Fibroblast of mammary gland (primary cell): ENCODE results near the gene MSL3B.
A peak's percentile ranks its signal among the peaks of the same experiment; 100 is the strongest.

ENCODE experiments used
- DNase-seq: peaks from one replicate; pipeline ENCODE4 v3.0.0-alpha.2; 2010; ENCODE audit warnings: low read depth
- H3K4me3 ChIP-seq: 2 replicates; pipeline ENCODE4 v1.5.1; 2011; ENCODE audit warnings: low read depth, mild to moderate bottlenecking, low read length, moderate library complexity; ENCODE audit not compliant: control insufficient read depth
- TF ChIP-seq, protein P1 (sequence below): conservative IDR thresholded peaks from 2 replicates; pipeline ENCODE4 v1.5.1; 2011; ENCODE audit warnings: low read depth, low read length, inconsistent platforms; ENCODE audit not compliant: control insufficient read depth, insufficient read depth

Gene MSL3B

DNA sequence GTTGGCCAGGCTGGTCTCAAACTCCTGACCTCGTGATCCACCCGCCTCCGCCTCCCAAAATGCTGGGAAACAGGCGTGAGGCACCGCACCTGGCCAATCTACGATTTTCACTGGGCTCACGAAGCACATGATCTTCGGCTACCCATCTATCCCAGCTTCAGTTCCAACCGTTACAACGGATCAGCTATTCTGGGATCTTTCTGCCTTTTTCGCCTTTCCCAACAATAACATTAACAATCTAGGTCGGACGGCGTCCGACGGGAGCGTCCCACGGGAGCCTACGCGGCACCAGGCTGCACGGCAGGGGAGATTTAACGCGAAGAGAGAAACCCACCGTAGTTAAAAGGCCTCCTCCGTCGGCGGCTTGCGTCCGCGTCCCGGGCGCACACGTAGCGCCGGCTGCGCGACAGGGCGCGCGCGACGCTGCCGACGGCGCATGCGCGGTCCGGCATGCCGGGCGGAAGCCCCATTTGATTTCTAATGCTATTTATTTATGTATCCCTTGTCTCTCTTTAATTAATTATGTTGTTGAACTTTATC lies at the start of gene MSL3B:
Gene MSL3B (minus strand): TSS at position 394 of the 540 bp plus-strand sequence.
- DNase-seq, result peak; percentile 50
- TF ChIP-seq, protein P1, sequence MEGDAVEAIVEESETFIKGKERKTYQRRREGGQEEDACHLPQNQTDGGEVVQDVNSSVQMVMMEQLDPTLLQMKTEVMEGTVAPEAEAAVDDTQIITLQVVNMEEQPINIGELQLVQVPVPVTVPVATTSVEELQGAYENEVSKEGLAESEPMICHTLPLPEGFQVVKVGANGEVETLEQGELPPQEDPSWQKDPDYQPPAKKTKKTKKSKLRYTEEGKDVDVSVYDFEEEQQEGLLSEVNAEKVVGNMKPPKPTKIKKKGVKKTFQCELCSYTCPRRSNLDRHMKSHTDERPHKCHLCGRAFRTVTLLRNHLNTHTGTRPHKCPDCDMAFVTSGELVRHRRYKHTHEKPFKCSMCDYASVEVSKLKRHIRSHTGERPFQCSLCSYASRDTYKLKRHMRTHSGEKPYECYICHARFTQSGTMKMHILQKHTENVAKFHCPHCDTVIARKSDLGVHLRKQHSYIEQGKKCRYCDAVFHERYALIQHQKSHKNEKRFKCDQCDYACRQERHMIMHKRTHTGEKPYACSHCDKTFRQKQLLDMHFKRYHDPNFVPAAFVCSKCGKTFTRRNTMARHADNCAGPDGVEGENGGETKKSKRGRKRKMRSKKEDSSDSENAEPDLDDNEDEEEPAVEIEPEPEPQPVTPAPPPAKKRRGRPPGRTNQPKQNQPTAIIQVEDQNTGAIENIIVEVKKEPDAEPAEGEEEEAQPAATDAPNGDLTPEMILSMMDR, result no peak
- peak within 1 kb of the TSS; percentile 64 for H3K4me3 ChIP-seq

DNA sequence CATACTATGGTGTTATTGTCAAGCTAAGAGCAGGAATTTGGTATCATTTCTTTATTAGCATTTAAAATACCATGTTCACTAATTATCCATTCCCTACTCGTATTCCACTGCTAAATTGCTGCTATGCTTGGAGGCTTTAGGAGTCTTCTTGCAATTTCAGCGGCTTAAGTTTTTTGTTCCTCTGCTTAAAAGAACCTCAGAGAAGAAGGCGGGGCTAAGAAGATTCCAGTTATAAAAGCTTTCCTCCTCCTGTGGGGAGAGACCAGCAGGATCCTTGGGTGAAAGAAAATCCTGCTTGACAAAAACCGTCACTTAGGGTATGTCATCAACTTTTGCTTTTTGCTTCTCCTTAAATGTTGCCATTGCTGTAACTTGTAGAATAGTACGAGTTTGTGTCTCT lies 48.9 kb upstream of the MSL3B start, which contains the start of gene TRPM8:
Gene TRPM8 (plus strand): TSS at position 258 of the 400 bp plus-strand sequence. CDS start 9,165 bp downstream, outside the sequence.
- DNase-seq, result no peak
- TF ChIP-seq, protein P1, result no peak

DNA sequence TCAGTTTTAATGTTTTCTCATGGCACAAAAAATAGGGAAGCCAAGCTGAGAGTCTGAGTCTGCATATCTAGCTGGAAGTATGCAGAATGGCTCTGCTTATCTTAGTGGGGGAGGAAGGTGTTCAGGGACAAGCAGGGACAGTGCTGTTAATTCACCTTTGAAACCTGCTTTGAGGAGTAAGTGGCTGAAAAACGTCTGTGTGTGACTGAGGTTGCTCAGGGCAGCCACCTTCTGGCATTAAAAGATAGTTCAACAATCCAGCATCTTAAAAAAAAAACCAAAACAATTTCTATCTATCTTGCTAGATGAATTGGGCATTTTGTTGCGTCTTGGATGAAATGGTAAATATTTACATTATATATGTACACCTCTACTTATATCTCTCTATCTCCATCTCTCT lies 46.9 kb upstream of the MSL3B start:
- no peak for DNase-seq
- TF ChIP-seq, protein P1, result peak; percentile 16
- H3K4me3 ChIP-seq, result no peak overlapping the region

More for the DNA sequence above, 48.9 kb upstream of the MSL3B start, which contains the start of gene TRPM8:
- no peak within 1 kb of the TSS for H3K4me3 ChIP-seq

DNA sequence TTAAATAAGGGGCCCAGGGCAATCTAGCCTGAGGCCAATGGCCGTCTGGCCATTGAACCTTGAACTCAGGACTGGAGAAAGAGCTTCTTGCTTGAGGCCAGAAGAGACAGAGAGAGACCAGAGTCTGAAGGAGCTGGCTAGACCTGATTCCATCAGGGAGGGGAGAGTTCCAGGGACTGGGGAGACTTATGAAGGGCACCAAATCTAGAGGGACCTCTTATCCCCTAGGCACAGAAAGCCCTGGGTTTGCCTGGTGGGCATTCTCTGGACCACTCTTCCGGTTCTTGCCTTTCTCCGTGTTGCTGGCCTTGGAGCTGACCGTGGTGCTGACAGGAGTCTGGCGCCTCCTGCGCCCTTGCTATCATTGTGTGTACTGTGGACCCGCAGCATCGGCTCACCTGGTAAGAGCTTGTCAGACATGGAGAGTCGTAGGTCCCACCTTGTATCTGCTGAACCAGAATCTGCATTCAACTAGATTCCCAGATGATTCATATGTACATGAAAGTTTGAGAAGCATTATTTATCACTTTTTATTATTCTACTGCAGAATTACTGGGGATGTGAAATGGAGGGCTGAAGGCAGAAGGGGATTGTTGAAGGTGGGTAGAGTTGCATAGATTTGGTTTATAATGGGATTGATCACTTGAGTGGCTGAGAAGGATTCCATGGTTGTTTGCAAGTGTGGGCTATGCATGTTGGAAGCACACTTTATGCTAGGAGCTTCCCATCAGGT lies 44.7 kb upstream of the MSL3B start:
- DNase-seq, result peak; percentile 35
- TF ChIP-seq, protein P1, result no peak
- H3K4me3 ChIP-seq, result no peak overlapping the region

DNA sequence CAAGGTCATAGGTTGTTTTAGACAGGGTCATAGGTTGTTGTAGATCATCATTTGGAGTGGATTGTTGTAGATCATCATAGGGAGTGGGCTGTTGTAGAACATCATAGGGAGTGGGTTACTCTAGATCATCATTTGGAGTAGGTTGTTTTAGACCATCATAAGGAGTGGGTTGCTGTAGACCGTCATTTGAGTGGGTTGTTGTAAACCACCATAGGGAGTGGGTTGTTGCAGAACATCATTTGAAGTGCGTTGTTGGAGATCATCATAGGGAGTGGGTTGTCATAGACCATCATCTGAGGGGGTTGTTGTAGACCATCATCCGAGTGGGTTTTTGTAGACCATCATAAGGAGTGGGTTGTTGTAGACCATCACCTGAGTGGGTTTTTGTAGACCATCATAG lies 39.4 kb upstream of the MSL3B start:
- H3K4me3 ChIP-seq, result no peak overlapping the region
- TF ChIP-seq, protein P1, result no peak
- no peak for DNase-seq

DNA sequence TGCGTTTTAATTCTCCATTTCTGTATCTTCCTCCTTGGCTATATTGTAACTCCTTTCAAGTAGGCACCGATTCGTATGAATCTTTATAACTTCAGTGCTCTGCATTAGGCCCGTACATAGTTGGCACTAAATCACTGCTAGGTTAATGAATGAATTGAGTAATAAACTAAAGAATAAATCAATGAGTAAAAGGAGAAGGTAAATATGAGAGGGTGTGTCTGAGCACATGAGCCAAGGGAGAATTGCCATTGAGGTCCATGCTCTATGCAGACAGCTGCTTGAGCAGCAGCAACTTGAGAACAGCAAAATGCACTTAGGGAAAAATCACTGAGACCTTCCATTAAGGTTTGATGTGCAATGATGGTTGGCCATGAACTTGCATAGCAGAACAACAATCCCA lies 37.8 kb upstream of the MSL3B start:
- TF ChIP-seq, protein P1, result no peak
- no peak for DNase-seq
- H3K4me3 ChIP-seq, result no peak overlapping the region

DNA sequence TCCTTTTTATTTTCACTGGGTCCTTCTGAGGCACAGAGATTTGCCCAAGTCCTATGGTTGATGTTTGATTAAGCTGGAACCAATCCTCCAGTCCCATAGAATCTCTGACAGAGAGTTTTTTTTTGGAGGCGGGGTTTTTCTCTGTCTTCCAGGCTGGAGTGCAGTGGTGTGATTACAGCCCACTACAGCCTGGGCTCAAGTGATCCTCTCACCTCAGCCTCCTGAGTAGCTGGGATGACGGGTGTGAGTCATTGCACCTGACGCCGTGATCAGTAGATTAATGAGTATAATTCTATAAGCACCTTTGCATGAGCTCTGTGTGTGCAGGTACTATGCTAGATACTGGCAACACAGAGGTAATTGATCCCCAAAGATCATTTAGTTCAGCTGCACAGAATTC lies 33.7 kb upstream of the MSL3B start:
- H3K4me3 ChIP-seq, result no peak overlapping the region
- DNase-seq, result no peak
- TF ChIP-seq, protein P1, result no peak
